ENCODE results near the gene AKR1C3.
"Not testable (repeated sequence)": the region's sequence is repeated elsewhere in the genome, so short reads cannot be mapped to it uniquely, and the experiment has no call there.

Gene AKR1C3

GRCh38 chr10:5137699-5138098 lies 43.5 kb downstream of the AKR1C3 start:
- H3K9me3 ChIP-seq (ENCODE audit: control insufficient read depth, insufficient read depth, low read length) = peaks cover 47% of the 10 kb centered on the region
- not testable (repeated sequence) for H3K36me3 ChIP-seq (ENCODE audit: control insufficient read depth, insufficient read depth, low read length); H3K27ac ChIP-seq (ENCODE audit: low read depth, low read length); H3K4me3 ChIP-seq (ENCODE audit: low read depth, low read length); H3K4me1 ChIP-seq (ENCODE audit: control insufficient read depth, insufficient read depth, low read length); H3K9ac ChIP-seq (ENCODE audit: low read depth, low read length); H3K27me3 ChIP-seq (ENCODE audit: control insufficient read depth, insufficient read depth, low read length)

- Histone ChIP-seq H3K4me3 (ENCODE audit: low read depth, low read length) (no peak overlapping the region), H3K27ac (ENCODE audit: low read depth, low read length) (no peak overlapping the region), H3K4me1 (ENCODE audit: control insufficient read depth, insufficient read depth, low read length) (no peaks in the 10 kb centered on the region), H3K27me3 (ENCODE audit: control insufficient read depth, insufficient read depth, low read length) (no peaks in the 10 kb centered on the region), H3K9me3 (ENCODE audit: control insufficient read depth, insufficient read depth, low read length) (peaks cover 31% of the 10 kb centered on the region), H3K36me3 (ENCODE audit: control insufficient read depth, insufficient read depth, low read length) (no peaks in the 10 kb centered on the region), H3K9ac (ENCODE audit: low read depth, low read length) (no peak overlapping the region)
Measured at GRCh38 chr10:5142199-5142598, 48.0 kb downstream of the AKR1C3 start.

- Histone ChIP-seq H3K4me3 (ENCODE audit: low read depth, low read length) (no peak overlapping the region), H3K36me3 (ENCODE audit: control insufficient read depth, insufficient read depth, low read length) (no peaks in the 10 kb centered on the region), H3K27me3 (ENCODE audit: control insufficient read depth, insufficient read depth, low read length) (no peaks in the 10 kb centered on the region), H3K9me3 (ENCODE audit: control insufficient read depth, insufficient read depth, low read length) (peaks cover 40% of the 10 kb centered on the region), H3K4me1 (ENCODE audit: control insufficient read depth, insufficient read depth, low read length) (no peaks in the 10 kb centered on the region), H3K27ac (ENCODE audit: low read depth, low read length) (no peak overlapping the region), H3K9ac (ENCODE audit: low read depth, low read length) (no peak overlapping the region)
Measured at GRCh38 chr10:5143137-5143536, 48.9 kb downstream of the AKR1C3 start.

GRCh38 chr10:5146920-5147254 lies 52.7 kb downstream of the AKR1C3 start:
- peak overlapping the region; percentile 47 for H3K27ac ChIP-seq (ENCODE audit: low read depth, low read length)
- peaks cover 55% of the 10 kb centered on the region for H3K9me3 ChIP-seq (ENCODE audit: control insufficient read depth, insufficient read depth, low read length)
- no peak overlapping the region for H3K9ac ChIP-seq (ENCODE audit: low read depth, low read length)
- H3K4me1 ChIP-seq (ENCODE audit: control insufficient read depth, insufficient read depth, low read length) = no peaks in the 10 kb centered on the region
- no peaks in the 10 kb centered on the region for H3K36me3 ChIP-seq (ENCODE audit: control insufficient read depth, insufficient read depth, low read length)
- H3K27me3 ChIP-seq (ENCODE audit: control insufficient read depth, insufficient read depth, low read length) = no peaks in the 10 kb centered on the region
- no peak overlapping the region for H3K4me3 ChIP-seq (ENCODE audit: low read depth, low read length)

GRCh38 chr10:5147255-5147980 lies 53.2 kb downstream of the AKR1C3 start:
- Histone ChIP-seq H3K9ac (ENCODE audit: low read depth, low read length) (no peak overlapping the region), H3K27ac (ENCODE audit: low read depth, low read length) (peak overlapping the region; percentile 36), H3K4me3 (ENCODE audit: low read depth, low read length) (no peak overlapping the region), H3K27me3 (ENCODE audit: control insufficient read depth, insufficient read depth, low read length) (no peaks in the 10 kb centered on the region), H3K9me3 (ENCODE audit: control insufficient read depth, insufficient read depth, low read length) (peaks cover 55% of the 10 kb centered on the region), H3K4me1 (ENCODE audit: control insufficient read depth, insufficient read depth, low read length) (no peaks in the 10 kb centered on the region), H3K36me3 (ENCODE audit: control insufficient read depth, insufficient read depth, low read length) (no peaks in the 10 kb centered on the region)

GRCh38 chr10:5147981-5148677 lies 53.9 kb downstream of the AKR1C3 start:
- Histone ChIP-seq H3K27me3 (ENCODE audit: control insufficient read depth, insufficient read depth, low read length) (no peaks in the 10 kb centered on the region), H3K27ac (ENCODE audit: low read depth, low read length) (peak overlapping the region; percentile 36), H3K4me3 (ENCODE audit: low read depth, low read length) (no peak overlapping the region), H3K36me3 (ENCODE audit: control insufficient read depth, insufficient read depth, low read length) (no peaks in the 10 kb centered on the region), H3K9ac (ENCODE audit: low read depth, low read length) (no peak overlapping the region), H3K9me3 (ENCODE audit: control insufficient read depth, insufficient read depth, low read length) (peaks cover 55% of the 10 kb centered on the region), H3K4me1 (ENCODE audit: control insufficient read depth, insufficient read depth, low read length) (no peaks in the 10 kb centered on the region)

- no peak overlapping the region for H3K4me3 ChIP-seq (ENCODE audit: low read depth, low read length)
- H3K27me3 ChIP-seq (ENCODE audit: control insufficient read depth, insufficient read depth, low read length) = no peaks in the 10 kb centered on the region
- peaks cover 57% of the 10 kb centered on the region for H3K9me3 ChIP-seq (ENCODE audit: control insufficient read depth, insufficient read depth, low read length)
- H3K27ac ChIP-seq (ENCODE audit: low read depth, low read length) = no peak overlapping the region
- no peaks in the 10 kb centered on the region for H3K4me1 ChIP-seq (ENCODE audit: control insufficient read depth, insufficient read depth, low read length)
- H3K9ac ChIP-seq (ENCODE audit: low read depth, low read length) = no peak overlapping the region
- H3K36me3 ChIP-seq (ENCODE audit: control insufficient read depth, insufficient read depth, low read length) = no peaks in the 10 kb centered on the region
Measured at GRCh38 chr10:5148678-5149032, 54.4 kb downstream of the AKR1C3 start.

- Histone ChIP-seq H3K4me3 (ENCODE audit: low read depth, low read length) (no peak overlapping the region), H3K27me3 (ENCODE audit: control insufficient read depth, insufficient read depth, low read length) (no peaks in the 10 kb centered on the region), H3K9me3 (ENCODE audit: control insufficient read depth, insufficient read depth, low read length) (peaks cover 71% of the 10 kb centered on the region), H3K9ac (ENCODE audit: low read depth, low read length) (no peak overlapping the region), H3K4me1 (ENCODE audit: control insufficient read depth, insufficient read depth, low read length) (no peaks in the 10 kb centered on the region), H3K36me3 (ENCODE audit: control insufficient read depth, insufficient read depth, low read length) (no peaks in the 10 kb centered on the region), H3K27ac (ENCODE audit: low read depth, low read length) (no peak overlapping the region)
Measured at GRCh38 chr10:5151076-5151475, 56.9 kb downstream of the AKR1C3 start.

GRCh38 chr10:5155951-5156350 lies 61.7 kb downstream of the AKR1C3 start:
- Histone ChIP-seq H3K36me3 (ENCODE audit: control insufficient read depth, insufficient read depth, low read length) (no peaks in the 10 kb centered on the region), H3K27ac (ENCODE audit: low read depth, low read length) (no peak overlapping the region), H3K4me1 (ENCODE audit: control insufficient read depth, insufficient read depth, low read length) (no peaks in the 10 kb centered on the region), H3K9me3 (ENCODE audit: control insufficient read depth, insufficient read depth, low read length) (peaks cover 73% of the 10 kb centered on the region), H3K27me3 (ENCODE audit: control insufficient read depth, insufficient read depth, low read length) (no peaks in the 10 kb centered on the region), H3K4me3 (ENCODE audit: low read depth, low read length) (no peak overlapping the region), H3K9ac (ENCODE audit: low read depth, low read length) (no peak overlapping the region)
